Fibroblast of the aortic adventitia (primary cell): ENCODE data around the gene DNAH17. TPM values are rescaled to one million over a fixed set of nuclear protein-coding genes. Genes with fewer than 3 reads are reported as not detected.

Experiments
- DNase-seq: peaks from one replicate; pipeline ENCODE4 v3.0.0-alpha.2; 2010; ENCODE audit warnings: low read depth
- H3K4me3 ChIP-seq: 2 replicates; pipeline ENCODE4 v1.5.1; 2011; ENCODE audit warnings: low read depth, mild to moderate bottlenecking, control low read depth, low read length, moderate library complexity
- total RNA-seq: library from RNA; depleted of rRNA; stranded (reverse); fragments of >200 nt; gene quantifications from 2 replicates; pipeline ENCODE4 v1.2.3, GENCODE V29; 2012; ENCODE audit warnings: low replicate concordance
- TF ChIP-seq, protein P1 (sequence below): IDR thresholded peaks from 2 replicates; pipeline ENCODE4 v1.5.1; 2011; ENCODE audit warnings: mild to moderate bottlenecking, low read length, control low read depth, inconsistent platforms; ENCODE audit not compliant: insufficient read depth

DNAH17 gene, protein sequence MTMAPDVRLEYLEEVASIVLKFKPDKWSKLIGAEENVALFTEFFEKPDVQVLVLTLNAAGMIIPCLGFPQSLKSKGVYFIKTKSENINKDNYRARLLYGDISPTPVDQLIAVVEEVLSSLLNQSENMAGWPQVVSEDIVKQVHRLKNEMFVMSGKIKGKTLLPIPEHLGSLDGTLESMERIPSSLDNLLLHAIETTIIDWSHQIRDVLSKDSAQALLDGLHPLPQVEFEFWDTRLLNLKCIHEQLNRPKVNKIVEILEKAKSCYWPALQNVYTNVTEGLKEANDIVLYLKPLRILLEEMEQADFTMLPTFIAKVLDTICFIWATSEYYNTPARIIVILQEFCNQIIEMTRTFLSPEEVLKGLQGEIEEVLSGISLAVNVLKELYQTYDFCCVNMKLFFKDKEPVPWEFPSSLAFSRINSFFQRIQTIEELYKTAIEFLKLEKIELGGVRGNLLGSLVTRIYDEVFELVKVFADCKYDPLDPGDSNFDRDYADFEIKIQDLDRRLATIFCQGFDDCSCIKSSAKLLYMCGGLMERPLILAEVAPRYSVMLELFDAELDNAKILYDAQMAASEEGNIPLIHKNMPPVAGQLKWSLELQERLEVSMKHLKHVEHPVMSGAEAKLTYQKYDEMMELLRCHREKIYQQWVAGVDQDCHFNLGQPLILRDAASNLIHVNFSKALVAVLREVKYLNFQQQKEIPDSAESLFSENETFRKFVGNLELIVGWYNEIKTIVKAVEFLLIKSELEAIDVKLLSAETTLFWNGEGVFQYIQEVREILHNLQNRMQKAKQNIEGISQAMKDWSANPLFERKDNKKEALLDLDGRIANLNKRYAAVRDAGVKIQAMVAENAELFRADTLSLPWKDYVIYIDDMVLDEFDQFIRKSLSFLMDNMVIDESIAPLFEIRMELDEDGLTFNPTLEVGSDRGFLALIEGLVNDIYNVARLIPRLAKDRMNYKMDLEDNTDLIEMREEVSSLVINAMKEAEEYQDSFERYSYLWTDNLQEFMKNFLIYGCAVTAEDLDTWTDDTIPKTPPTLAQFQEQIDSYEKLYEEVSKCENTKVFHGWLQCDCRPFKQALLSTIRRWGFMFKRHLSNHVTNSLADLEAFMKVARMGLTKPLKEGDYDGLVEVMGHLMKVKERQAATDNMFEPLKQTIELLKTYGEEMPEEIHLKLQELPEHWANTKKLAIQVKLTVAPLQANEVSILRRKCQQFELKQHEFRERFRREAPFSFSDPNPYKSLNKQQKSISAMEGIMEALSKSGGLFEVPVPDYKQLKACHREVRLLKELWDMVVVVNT (N-terminal part only)
- not detected in 2 replicates for total RNA-seq

DNA sequence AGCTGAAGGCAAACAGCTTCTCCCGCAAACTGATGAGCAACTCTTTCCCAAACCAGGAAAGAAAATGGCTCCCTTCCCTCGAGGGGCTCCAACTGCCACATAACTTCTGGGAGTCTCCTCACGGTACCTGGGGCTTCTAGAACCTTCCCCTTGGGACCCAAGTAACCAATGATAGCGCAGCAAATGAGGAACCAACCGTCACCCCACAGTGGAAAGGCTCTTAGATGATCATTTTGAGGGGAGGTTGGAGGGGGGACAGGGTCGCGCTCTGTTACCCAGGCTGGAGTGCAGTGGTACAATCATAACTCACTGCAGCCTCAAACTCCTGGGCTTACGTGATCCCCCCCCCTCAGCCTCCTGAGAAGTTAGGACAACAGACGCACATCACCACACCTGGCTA is at the start of gene DNAH17:
DNAH17 (minus strand) TSS at position 101 of the 400 bp plus-strand sequence. CDS start 2,339 bp downstream, outside the sequence.
- no peak within 1 kb of the TSS for H3K4me3 ChIP-seq
- TF ChIP-seq, protein P1, sequence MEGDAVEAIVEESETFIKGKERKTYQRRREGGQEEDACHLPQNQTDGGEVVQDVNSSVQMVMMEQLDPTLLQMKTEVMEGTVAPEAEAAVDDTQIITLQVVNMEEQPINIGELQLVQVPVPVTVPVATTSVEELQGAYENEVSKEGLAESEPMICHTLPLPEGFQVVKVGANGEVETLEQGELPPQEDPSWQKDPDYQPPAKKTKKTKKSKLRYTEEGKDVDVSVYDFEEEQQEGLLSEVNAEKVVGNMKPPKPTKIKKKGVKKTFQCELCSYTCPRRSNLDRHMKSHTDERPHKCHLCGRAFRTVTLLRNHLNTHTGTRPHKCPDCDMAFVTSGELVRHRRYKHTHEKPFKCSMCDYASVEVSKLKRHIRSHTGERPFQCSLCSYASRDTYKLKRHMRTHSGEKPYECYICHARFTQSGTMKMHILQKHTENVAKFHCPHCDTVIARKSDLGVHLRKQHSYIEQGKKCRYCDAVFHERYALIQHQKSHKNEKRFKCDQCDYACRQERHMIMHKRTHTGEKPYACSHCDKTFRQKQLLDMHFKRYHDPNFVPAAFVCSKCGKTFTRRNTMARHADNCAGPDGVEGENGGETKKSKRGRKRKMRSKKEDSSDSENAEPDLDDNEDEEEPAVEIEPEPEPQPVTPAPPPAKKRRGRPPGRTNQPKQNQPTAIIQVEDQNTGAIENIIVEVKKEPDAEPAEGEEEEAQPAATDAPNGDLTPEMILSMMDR: no peak
- no peak for DNase-seq

DNA sequence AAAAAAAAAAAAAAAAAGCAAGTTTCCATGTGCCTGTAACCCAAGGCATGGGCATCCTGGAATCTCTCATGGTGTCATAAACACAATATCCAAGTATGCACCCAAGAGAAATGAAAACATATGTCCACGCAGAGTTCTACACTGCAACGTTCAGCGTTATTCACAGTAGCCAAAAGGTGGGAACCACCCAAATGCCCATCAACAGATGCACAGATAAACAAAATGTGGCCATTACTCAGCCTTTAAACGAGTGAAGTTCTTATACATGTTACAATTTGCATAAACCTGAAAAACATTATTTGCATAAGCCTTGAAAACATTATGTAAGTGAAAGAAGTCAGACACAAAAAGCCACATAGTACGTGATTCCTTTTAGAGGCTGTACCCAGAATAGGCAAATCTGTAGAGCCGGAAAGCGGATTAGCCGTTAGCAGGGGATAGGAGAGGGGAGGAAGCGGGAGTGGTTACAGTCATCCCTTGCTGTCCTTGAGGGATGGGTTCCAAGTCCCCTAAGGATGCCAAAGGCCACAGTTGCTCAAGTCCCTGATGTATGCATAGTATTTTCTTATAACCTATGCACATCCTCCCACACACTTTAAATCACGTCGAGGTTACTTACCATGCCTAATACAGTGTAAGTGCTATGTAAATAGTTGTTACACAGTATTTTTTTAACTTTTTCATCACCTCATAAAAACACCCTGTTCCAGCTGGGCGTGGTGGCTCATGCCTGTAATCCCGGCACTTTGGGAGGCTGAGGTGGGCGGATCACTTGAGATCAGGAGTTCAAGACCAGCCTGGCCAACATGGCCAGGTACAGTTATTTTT is 47.3 kb upstream of the DNAH17 start:
- no peak overlapping the region for H3K4me3 ChIP-seq
- TF ChIP-seq, protein P1: no peak
- no peak for DNase-seq

DNA sequence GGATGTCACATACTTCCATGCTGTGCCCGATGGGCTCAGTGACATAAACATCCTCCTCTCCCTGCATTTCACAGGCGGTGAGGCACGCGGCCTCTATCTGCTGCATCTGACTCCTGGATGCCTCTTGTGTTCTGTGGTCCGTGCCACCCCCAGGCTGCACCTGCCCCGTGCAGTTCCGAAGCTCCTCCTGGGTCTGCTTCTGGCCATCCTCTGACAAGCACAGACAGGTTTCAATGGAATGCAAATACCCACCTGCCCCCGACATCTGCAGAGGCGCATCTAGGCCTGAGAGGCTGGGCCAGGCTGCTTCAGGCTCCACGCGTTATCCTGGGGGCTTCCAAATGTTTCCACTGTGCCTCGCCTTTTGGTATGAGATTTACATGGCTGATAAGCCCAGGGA is 46.3 kb upstream of the DNAH17 start:
- DNase-seq: no peak
- TF ChIP-seq, protein P1: no peak
- H3K4me3 ChIP-seq: no peak overlapping the region

DNA sequence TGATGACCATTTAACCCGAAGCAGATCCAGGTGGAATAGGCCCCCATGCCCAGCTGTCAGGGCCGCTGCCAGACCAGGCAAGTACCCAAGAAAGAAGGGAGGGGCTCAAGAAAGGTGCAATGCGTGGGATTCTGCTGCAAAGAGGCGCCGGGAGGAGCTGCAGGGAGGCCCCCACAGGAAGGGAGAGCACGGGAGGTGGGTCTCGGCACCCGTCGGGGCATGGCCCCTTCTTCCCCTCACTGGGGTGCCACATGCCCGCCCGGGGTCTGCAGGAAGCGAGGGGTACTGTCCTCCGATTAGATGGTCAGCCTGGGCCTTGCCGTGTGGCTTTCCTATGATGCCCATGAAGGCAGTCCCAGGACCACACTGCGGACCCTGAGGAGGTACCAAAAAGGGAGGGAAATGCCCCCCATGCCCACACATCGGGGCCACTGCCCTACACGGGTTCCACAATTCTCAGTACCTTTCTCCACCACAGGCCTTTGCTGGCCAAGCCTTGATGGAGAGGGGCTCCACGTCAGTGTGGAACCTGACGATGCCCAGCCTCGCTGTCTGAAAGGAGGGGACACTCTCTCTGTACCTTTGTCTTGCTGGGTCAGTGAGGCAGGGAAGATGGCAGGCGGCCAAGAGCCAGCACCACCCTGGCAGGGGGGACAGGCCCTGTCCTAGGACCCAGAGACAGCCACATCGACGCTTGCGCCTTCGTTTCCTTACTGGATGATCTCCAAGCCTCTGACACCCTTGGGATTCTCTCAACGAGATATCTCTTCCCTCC is 45.5 kb upstream of the DNAH17 start:
- DNase-seq: no peak
- TF ChIP-seq, protein P1: no peak

DNA sequence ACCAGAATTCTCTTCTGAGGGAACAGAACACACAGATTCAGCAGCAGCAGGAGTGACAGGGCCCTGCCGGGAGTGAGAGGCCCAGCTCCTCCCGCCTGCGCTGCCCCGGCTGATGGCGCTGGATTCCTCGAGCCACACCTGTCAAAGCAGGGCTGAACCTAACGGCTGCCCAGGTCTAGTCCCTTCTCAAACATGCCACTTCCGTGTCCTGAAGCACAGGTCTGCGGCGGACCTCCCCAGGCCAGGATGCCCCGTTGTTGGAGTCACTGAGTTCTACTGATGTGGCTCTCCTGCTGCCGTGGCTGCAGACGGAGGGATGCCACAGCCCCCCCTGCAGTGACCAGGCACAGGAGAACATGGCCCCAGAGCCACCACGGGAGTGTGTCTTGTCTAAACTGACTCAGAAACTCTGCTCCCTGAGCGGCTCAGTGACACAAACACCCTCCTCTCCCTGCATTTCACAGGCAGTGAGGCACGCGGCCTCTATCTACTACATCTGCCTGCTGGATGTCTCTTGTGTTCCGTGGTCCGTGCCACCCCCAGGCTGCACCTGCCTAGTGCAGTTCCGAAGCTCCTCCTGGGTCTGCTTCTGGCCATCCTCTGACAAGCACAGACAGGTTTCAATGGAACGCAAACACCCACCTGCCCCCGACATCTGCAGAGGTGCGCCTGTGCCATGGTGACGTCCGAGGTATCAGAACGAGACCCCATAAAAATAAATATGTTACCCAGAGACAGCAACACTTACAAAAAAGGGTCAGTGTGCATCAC is 44.7 kb upstream of the DNAH17 start:
- DNase-seq: no peak
- TF ChIP-seq, protein P1: no peak
- no peak overlapping the region for H3K4me3 ChIP-seq

More for the DNA sequence above, 45.5 kb upstream of the DNAH17 start:
- no peak overlapping the region for H3K4me3 ChIP-seq
